Keratinocyte (primary cell): ENCODE data around the gene OMP.

Source experiments
- EZH2 ChIP-seq: IDR thresholded peaks from one replicate; pipeline ENCODE4 v1.6.1; 2012; ENCODE audit warnings: inconsistent platforms, mild to moderate bottlenecking, low read length, moderate library complexity
- TF ChIP-seq, protein P1 (sequence below), 3 experiments: IDR thresholded peaks in 1 of 3; conservative IDR thresholded peaks in 1 of 3; optimal IDR thresholded peaks in 1 of 3; 2 replicates in 2 of 3; 3 replicates in 1 of 3; pipeline versions ENCODE3 to v1.5.1; 2011; ENCODE audit warnings: low read length in 3 of 3, mild to moderate bottlenecking in 3 of 3, moderate library complexity in 2 of 3, control low read depth in 1 of 3, inconsistent platforms in 1 of 3; ENCODE audit not compliant: insufficient read depth in 2 of 3; ENCODE audit errors: extremely low read depth in 1 of 3

DNA sequence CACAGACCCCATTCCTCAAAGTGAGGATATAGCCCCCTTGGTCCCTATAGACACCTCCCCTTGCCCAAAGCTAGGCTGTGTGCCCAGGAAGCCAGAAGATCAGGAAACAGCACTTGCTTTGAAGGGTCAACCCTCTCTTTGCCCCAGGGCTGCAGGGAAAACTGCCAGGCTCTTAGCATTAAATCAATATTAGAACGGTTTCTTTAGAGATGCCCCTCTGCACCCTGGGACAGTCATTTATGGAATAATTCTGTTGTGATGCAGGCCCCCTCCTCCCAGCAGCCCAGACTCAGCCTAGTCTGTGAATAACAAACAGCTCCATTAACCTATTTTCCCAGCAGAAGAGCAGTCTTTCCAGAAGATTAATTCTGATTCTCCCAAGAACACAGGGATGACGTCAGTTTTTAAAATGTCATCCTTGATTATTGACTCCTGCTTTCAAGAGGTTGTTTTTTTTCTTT lies 47.5 kb upstream of the OMP start:
- no peak for TF ChIP-seq EZH2
- TF ChIP-seq, protein P1, sequence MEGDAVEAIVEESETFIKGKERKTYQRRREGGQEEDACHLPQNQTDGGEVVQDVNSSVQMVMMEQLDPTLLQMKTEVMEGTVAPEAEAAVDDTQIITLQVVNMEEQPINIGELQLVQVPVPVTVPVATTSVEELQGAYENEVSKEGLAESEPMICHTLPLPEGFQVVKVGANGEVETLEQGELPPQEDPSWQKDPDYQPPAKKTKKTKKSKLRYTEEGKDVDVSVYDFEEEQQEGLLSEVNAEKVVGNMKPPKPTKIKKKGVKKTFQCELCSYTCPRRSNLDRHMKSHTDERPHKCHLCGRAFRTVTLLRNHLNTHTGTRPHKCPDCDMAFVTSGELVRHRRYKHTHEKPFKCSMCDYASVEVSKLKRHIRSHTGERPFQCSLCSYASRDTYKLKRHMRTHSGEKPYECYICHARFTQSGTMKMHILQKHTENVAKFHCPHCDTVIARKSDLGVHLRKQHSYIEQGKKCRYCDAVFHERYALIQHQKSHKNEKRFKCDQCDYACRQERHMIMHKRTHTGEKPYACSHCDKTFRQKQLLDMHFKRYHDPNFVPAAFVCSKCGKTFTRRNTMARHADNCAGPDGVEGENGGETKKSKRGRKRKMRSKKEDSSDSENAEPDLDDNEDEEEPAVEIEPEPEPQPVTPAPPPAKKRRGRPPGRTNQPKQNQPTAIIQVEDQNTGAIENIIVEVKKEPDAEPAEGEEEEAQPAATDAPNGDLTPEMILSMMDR (optimal IDR thresholded peaks at IDR 0.05 in 1 of 3, IDR thresholded peaks at IDR 0.05 in 1 of 3, conservative IDR thresholded peaks at IDR 0.05 in 1 of 3; ENCODE audit: extremely low read depth in 1 of 3, insufficient read depth in 2 of 3, low read length in 3 of 3): no peak
